ENCODE measurements around the gene LRRC40. TPM values are rescaled to one million over a fixed set of nuclear protein-coding genes. Genes with fewer than 3 reads are reported as not detected.

LRRC40 gene
- total and polyA plus RNA-seq, 2 donors (not counting 3 experiments of a cell fraction or from before 2014, with no cell fraction given), result 8.1 to 21.1 TPM

- BruUV-seq (replicated peaks), result no TSS peak
- TF ChIP-seq FOS (IDR thresholded peaks at IDR 0.05; ENCODE audit: borderline replicate concordance, insufficient read depth, low read length), result no peak
- TF ChIP-seq POLR2A (IDR thresholded peaks at IDR 0.05; ENCODE audit: low read depth, low read length), result no peak
- TF ChIP-seq MYC (IDR thresholded peaks at IDR 0.05; ENCODE audit: low read depth, low read length), result no peak
- no peak for TF ChIP-seq JUN (IDR thresholded peaks at IDR 0.05; ENCODE audit: borderline replicate concordance, insufficient read depth, insufficient read length, low read depth)
- peak overlapping the region; percentile 97 for H2AFZ ChIP-seq (ENCODE audit: low read depth, low read length)
- H3K4me2 ChIP-seq (ENCODE audit: insufficient read depth, low read length), result peak overlapping the region; percentile 85
- H3K79me2 ChIP-seq (ENCODE audit: control insufficient read depth, insufficient read depth, low read length), result peaks cover 92% of the 10 kb centered on the region
- intact Hi-C loops (cut with micrococcal nuclease) (loop anchor here (2.0 to 10.0 kb wide), 3 partner anchors 150 to 640 kb away; partner anchors contain the start of genes ANKRD13C, CTH and LRRC7), dilution Hi-C loops (cut with MboI; ENCODE audit: extremely low pct_ligation_motif_present, low sequenced_read_pairs) (no loop called here)
- no peaks in the 10 kb centered on the region for H3K9me3 ChIP-seq (replicated peaks; ENCODE audit: control insufficient read depth, insufficient read depth, low read length)
- peaks cover 25% of the 10 kb centered on the region for H3K4me1 ChIP-seq (ENCODE audit: control insufficient read depth, extremely low read depth, insufficient read depth, low read length)
- H3K36me3 ChIP-seq (ENCODE audit: control insufficient read depth in 2 of 2, extremely low read depth in 1 of 2, insufficient read depth in 2 of 2, low read length in 2 of 2), result peaks cover 3% of the 10 kb centered on the region in 2 experiments
- ChIA-PET CTCF (interaction anchor here (2.7 kb wide), 1 partner anchor 17 kb away, joined by 7 read pairs; the partner anchor contains the start of gene SRSF11), POLR2A (interaction anchor here (1.6 kb wide), 1 partner anchor 207 kb away, joined by 3 read pairs; the partner anchor contains the start of gene CTH)
- FAIRE-seq, result no peak
- H3K9me1 ChIP-seq (replicated peaks; ENCODE audit: control insufficient read depth, extremely low read depth, insufficient read depth, low read length), result no peaks in the 10 kb centered on the region
- no peaks in the 10 kb centered on the region for H3K27me3 ChIP-seq (ENCODE audit: control insufficient read depth in 2 of 2, insufficient read depth in 2 of 2, low read length in 2 of 2)
- peak overlapping the region; percentile 97 for H3K9ac ChIP-seq (replicated peaks; ENCODE audit: extremely low read depth, insufficient read depth, low read length)
- peak overlapping the region; percentile 63 to 96 (median 79) for H3K4me3 ChIP-seq (replicated peaks in 1 of 3; ENCODE audit: insufficient read depth in 1 of 3, low read depth in 1 of 3, low read length in 3 of 3)
- peak; percentile 42 for DNase-seq (ENCODE audit: low read depth, low spot score)
- no peaks in the 10 kb centered on the region for H4K20me1 ChIP-seq (replicated peaks; ENCODE audit: control insufficient read depth, extremely low read depth, insufficient read depth, low read length)
- H3K27ac ChIP-seq (ENCODE audit: insufficient read depth, low read depth, low read length), result peak overlapping the region; percentile 89
These were observed 779 bp downstream of the LRRC40 start for GRCh38 chr1:70204600-70204999.

- no peak for FAIRE-seq
- dilution Hi-C loops (cut with MboI; ENCODE audit: extremely low pct_ligation_motif_present, low sequenced_read_pairs) (no loop called here), intact Hi-C loops (cut with micrococcal nuclease) (loop anchor here (2.0 to 10.0 kb wide), 3 partner anchors 151 to 639 kb away; partner anchors contain the start of genes ANKRD13C, CTH and LRRC7)
- DNase-seq (ENCODE audit: low read depth, low spot score), result no peak
- BruUV-seq (replicated peaks), result no TSS peak
- Histone ChIP-seq H3K9me1 (replicated peaks; ENCODE audit: control insufficient read depth, extremely low read depth, insufficient read depth, low read length) (no peaks in the 10 kb centered on the region), H3K4me1 (ENCODE audit: control insufficient read depth, extremely low read depth, insufficient read depth, low read length) (peaks cover 25% of the 10 kb centered on the region), H3K9me3 (replicated peaks; ENCODE audit: control insufficient read depth, insufficient read depth, low read length) (no peaks in the 10 kb centered on the region), H3K4me3 (replicated peaks in 1 of 3; ENCODE audit: insufficient read depth in 1 of 3, low read depth in 1 of 3, low read length in 3 of 3) (peak overlapping the region in 2 of 3 experiments; percentile 79 to 96), H2AFZ (ENCODE audit: low read depth, low read length) (no peak overlapping the region), H3K27ac (ENCODE audit: insufficient read depth, low read depth, low read length) (no peak overlapping the region), H4K20me1 (replicated peaks; ENCODE audit: control insufficient read depth, extremely low read depth, insufficient read depth, low read length) (no peaks in the 10 kb centered on the region), H3K4me2 (ENCODE audit: insufficient read depth, low read length) (peak overlapping the region; percentile 85), H3K27me3 (ENCODE audit: control insufficient read depth in 2 of 2, insufficient read depth in 2 of 2, low read length in 2 of 2) (no peaks in the 10 kb centered on the region), H3K79me2 (ENCODE audit: control insufficient read depth, insufficient read depth, low read length) (peaks cover 90% of the 10 kb centered on the region), H3K9ac (replicated peaks; ENCODE audit: extremely low read depth, insufficient read depth, low read length) (no peak overlapping the region), H3K36me3 (ENCODE audit: control insufficient read depth in 2 of 2, extremely low read depth in 1 of 2, insufficient read depth in 2 of 2, low read length in 2 of 2) (peaks cover 3% of the 10 kb centered on the region in 2 experiments)
- CTCF ChIA-PET, result interaction anchor here (2.7 kb wide), 1 partner anchor 17 kb away, joined by 7 read pairs; the partner anchor contains the start of gene SRSF11
- no peak for TF ChIP-seq POLR2A (IDR thresholded peaks at IDR 0.05; ENCODE audit: low read depth, low read length)
- TF ChIP-seq GATA2 (IDR thresholded peaks at IDR 0.05; ENCODE audit: insufficient read depth, insufficient read length, low read depth, low read length), result no peak
- TF ChIP-seq POLR2AphosphoS5 (IDR thresholded peaks at IDR 0.05; ENCODE audit: insufficient read depth, low read depth, low read length), result no peak
- no peak for TF ChIP-seq MYC (IDR thresholded peaks at IDR 0.05; ENCODE audit: low read depth, low read length)
- TF ChIP-seq MAX (IDR thresholded peaks at IDR 0.05; ENCODE audit: insufficient read depth, insufficient read length), result no peak
- TF ChIP-seq CTCF (IDR thresholded peaks at IDR 0.05; ENCODE audit: extremely low read depth in 1 of 2, insufficient read depth in 1 of 2, low read depth in 1 of 2, low read length in 2 of 2), result no peak
- no peak for TF ChIP-seq EZH2 (IDR thresholded peaks at IDR 0.05; ENCODE audit: borderline replicate concordance, low read depth, low read length, severe bottlenecking)
- TF ChIP-seq FOS (IDR thresholded peaks at IDR 0.05; ENCODE audit: borderline replicate concordance, insufficient read depth, low read length), result no peak
- no peak for TF ChIP-seq JUN (IDR thresholded peaks at IDR 0.05; ENCODE audit: borderline replicate concordance, insufficient read depth, insufficient read length, low read depth)
- POLR2A ChIA-PET, result no interaction called here
These were observed 1.2 kb downstream of the LRRC40 start for GRCh38 chr1:70204139-70204538.
